IMR-90 (cell line): ENCODE results near the gene ADGRG6. TPM values are rescaled to one million over a fixed set of nuclear protein-coding genes. Genes with fewer than 3 reads are reported as not detected.

Source experiments
- ATAC-seq: fragments of 200-7000 bp; cut with Tn5 transposase; 2 replicates; pipeline ENCODE4 v1.9.1; 2020; ENCODE audit warnings: low read depth, mild to moderate bottlenecking, moderate library complexity
- BruUV-seq: library from RNA; stranded (reverse); fragments of 400-500 nt; replicated peaks from 2 replicates; lab custom pipeline; 2021; lab: Mats Ljungman, UMichigan
- CTCF ChIA-PET: fragments of 300-600 bp; formaldehyde crosslinking; extraction: SDS; loops from one replicate; lab custom pipeline; 2021; ENCODE audit warnings: antibody characterized with exemption; lab: Yijun Ruan, JAX
- POLR2A ChIA-PET: fragments of 300-600 bp; sonication (Branson Sonifier 250); formaldehyde crosslinking; loops from one replicate; lab custom pipeline; 2022; ENCODE audit warnings: antibody characterized with exemption; ENCODE audit not compliant: unreplicated experiment; lab: Charles Lee
- DNase-seq: peaks from one replicate; pipeline ENCODE4 v3.0.0; 2013
- H2AFZ ChIP-seq: replicated peaks from 2 replicates; pipeline ENCODE3; 2013; ENCODE audit warnings: low read length, mild to moderate bottlenecking; ENCODE audit not compliant: poor library complexity
- H2AK5ac ChIP-seq: 2 replicates; pipeline ENCODE4 v1.6.1; 2013; ENCODE audit warnings: low read depth, low read length, inconsistent platforms
- H2AK9ac ChIP-seq: replicated peaks from 2 replicates; pipeline ENCODE3; 2013; ENCODE audit warnings: mild to moderate bottlenecking, low read depth, low read length, moderate library complexity; ENCODE audit not compliant: poor library complexity
- H2BK120ac ChIP-seq: 2 replicates; pipeline ENCODE4 v1.6.1; 2013; ENCODE audit warnings: low read depth, low read length, inconsistent platforms
- H2BK15ac ChIP-seq: 3 replicates; pipeline ENCODE4 v1.6.1; 2013; ENCODE audit warnings: low read depth, low read length, inconsistent platforms
- H2BK20ac ChIP-seq: 2 replicates; pipeline ENCODE4 v1.6.1; 2013; ENCODE audit warnings: low read depth, mild to moderate bottlenecking, inconsistent platforms, low read length, moderate library complexity
- H2BK5ac ChIP-seq: 2 replicates; pipeline ENCODE4 v1.6.1; 2013; ENCODE audit warnings: mild to moderate bottlenecking, low read depth, low read length, inconsistent platforms; ENCODE audit not compliant: poor library complexity, severe bottlenecking
- H3K14ac ChIP-seq: replicated peaks from 2 replicates; pipeline ENCODE4 v1.6.1; 2013; ENCODE audit warnings: low read depth, low read length, inconsistent platforms
- H3K18ac ChIP-seq: 2 replicates; pipeline ENCODE4 v1.6.1; 2013; ENCODE audit warnings: low read depth, low read length, control low read depth
- H3K23ac ChIP-seq: 2 replicates; pipeline ENCODE4 v1.6.1; 2013; ENCODE audit warnings: low read depth, low read length, inconsistent platforms
- H3K27ac ChIP-seq: 2 replicates; pipeline ENCODE4 v1.5.1; 2013; ENCODE audit warnings: mild to moderate bottlenecking, control low read depth, low read length; ENCODE audit not compliant: insufficient read depth
- H3K27me3 ChIP-seq: 2 replicates; pipeline ENCODE4 v1.6.1; 2013; ENCODE audit warnings: low read length; ENCODE audit not compliant: control insufficient read depth, insufficient read depth
- H3K36me3 ChIP-seq: 2 replicates; pipeline ENCODE4 v1.6.1; 2013; ENCODE audit warnings: low read length, mixed read lengths; ENCODE audit not compliant: control insufficient read depth, insufficient read depth
- H3K4ac ChIP-seq: 2 replicates; pipeline ENCODE4 v1.6.1; 2013; ENCODE audit warnings: low read depth, low read length, inconsistent platforms
- H3K4me1 ChIP-seq: 2 replicates; pipeline ENCODE4 v1.6.1; 2013; ENCODE audit warnings: low read length, mixed read lengths; ENCODE audit not compliant: control insufficient read depth, insufficient read depth
- H3K4me2 ChIP-seq: 2 replicates; pipeline ENCODE4 v1.6.1; 2013; ENCODE audit warnings: low read depth, mild to moderate bottlenecking, control low read depth, low read length, moderate library complexity
- H3K4me3 ChIP-seq: 2 replicates; pipeline ENCODE4 v1.5.1; 2013; ENCODE audit warnings: low read depth, mild to moderate bottlenecking, control low read depth, low read length, moderate library complexity; ENCODE audit not compliant: insufficient read depth
- H3K56ac ChIP-seq: 2 replicates; pipeline ENCODE4 v1.6.1; 2013; ENCODE audit warnings: low read length, inconsistent platforms; ENCODE audit not compliant: insufficient read depth; ENCODE audit errors: extremely low read depth
- H3K79me1 ChIP-seq, 2 experiments: 2 replicates each; pipeline ENCODE4 v1.6.1; 2013; ENCODE audit warnings: low read length in 2 of 2, inconsistent platforms in 1 of 2, low read depth in 1 of 2
- H3K9ac ChIP-seq: 2 replicates; pipeline ENCODE4 v1.6.1; 2013; ENCODE audit warnings: low read depth, low read length, control low read depth
- H3K9me1 ChIP-seq: 2 replicates; pipeline ENCODE4 v1.6.1; 2013; ENCODE audit warnings: low read length, inconsistent platforms; ENCODE audit not compliant: insufficient read depth
- H3K9me3 ChIP-seq: 2 replicates; pipeline ENCODE4 v1.6.1; 2013; ENCODE audit warnings: low read length; ENCODE audit not compliant: control insufficient read depth, insufficient read depth
- H4K20me1 ChIP-seq: 2 replicates; pipeline ENCODE4 v1.6.1; 2013; ENCODE audit warnings: low read length, inconsistent platforms; ENCODE audit not compliant: insufficient read depth
- H4K5ac ChIP-seq: 2 replicates; pipeline ENCODE4 v1.6.1; 2013; ENCODE audit warnings: mild to moderate bottlenecking, low read depth, low read length, control low read depth
- H4K8ac ChIP-seq, 2 experiments: 2 replicates each; pipeline ENCODE4 v1.6.1; 2013; ENCODE audit warnings: low read depth in 2 of 2, low read length in 2 of 2, control low read depth in 1 of 2, inconsistent platforms in 1 of 2
- H4K91ac ChIP-seq: 2 replicates; pipeline ENCODE4 v1.6.1; 2013; ENCODE audit warnings: low read depth, low read length, inconsistent platforms; ENCODE audit not compliant: insufficient read depth
- BHLHE40 ChIP-seq: fragments of 150-350 bp; IDR thresholded peaks from 2 replicates; pipeline ENCODE4 v1.6.1; 2016; ENCODE audit warnings: mild to moderate bottlenecking, low read depth, low read length
- CEBPB ChIP-seq: IDR thresholded peaks from 2 replicates; pipeline ENCODE4 v1.6.1; 2012; ENCODE audit warnings: low read depth, low read length, improper control_type of control experiment
- ELK1 ChIP-seq: fragments of 150-350 bp; IDR thresholded peaks from 2 replicates; pipeline ENCODE4 v1.6.1; 2016; ENCODE audit warnings: low read depth, mild to moderate bottlenecking, low read length, moderate library complexity, borderline replicate concordance
- MAZ ChIP-seq: IDR thresholded peaks from 2 replicates; pipeline ENCODE4 v1.6.1; 2012; ENCODE audit warnings: low read depth, mild to moderate bottlenecking, low read length, improper control_type of control experiment, moderate library complexity, borderline replicate concordance
- NFE2L2 ChIP-seq: fragments of 150-350 bp; IDR thresholded peaks from 2 replicates; pipeline ENCODE4 v1.6.1; 2016; ENCODE audit warnings: low read depth, mild to moderate bottlenecking, low read length
- POLR2A ChIP-seq: IDR thresholded peaks from 2 replicates; pipeline ENCODE4 v1.6.1; 2012; ENCODE audit warnings: mild to moderate bottlenecking, low read depth, low read length
- RAD21 ChIP-seq: IDR thresholded peaks from 2 replicates; pipeline ENCODE4 v1.6.1; 2012; ENCODE audit warnings: low read length, improper control_type of control experiment
- RCOR1 ChIP-seq: IDR thresholded peaks from 2 replicates; pipeline ENCODE4 v1.6.1; 2012; ENCODE audit warnings: mild to moderate bottlenecking, low read length, improper control_type of control experiment; ENCODE audit not compliant: insufficient replicate concordance
- SMC3 ChIP-seq: fragments of 150-350 bp; IDR thresholded peaks from 2 replicates; pipeline ENCODE4 v1.6.1; 2016; ENCODE audit warnings: low read depth, mild to moderate bottlenecking, antibody characterized with exemption, low read length, moderate library complexity
- USF2 ChIP-seq: fragments of 150-350 bp; IDR thresholded peaks from 2 replicates; pipeline ENCODE4 v1.6.1; 2017; ENCODE audit warnings: mild to moderate bottlenecking, antibody characterized with exemption, low read length, low read depth
- WGBS, 2 experiments: methylation state at CpG; one replicate each; pipeline versions ENCODE4 v1.1.5 to v1.1.7; 2013; ENCODE audit warnings: missing lambda C conversion rate in 2 of 2; ENCODE audit not compliant: insufficient read length in 1 of 2; ENCODE audit errors: extremely low coverage in 2 of 2; 5-methylcytosine and 5-hydroxymethylcytosine counted together
- dilution Hi-C: fragments of 300-500 bp; cut with HindIII; formaldehyde crosslinking; loops from one replicate; pipeline ENCODE4 v1.14.3; 2018; ENCODE audit warnings: low sequenced_read_pairs; ENCODE audit not compliant: unreplicated experiment
- in situ Hi-C: fragments of 300-500 bp; cut with MboI; formaldehyde crosslinking; loops from 3 replicates; pipeline ENCODE4 v1.14.3; 2019; ENCODE audit warnings: low sequenced_read_pairs, inconsistent platforms, mixed read lengths
- intact Hi-C: fragments of 100-400 bp; cut with micrococcal nuclease; formaldehyde crosslinking; loops from 2 replicates; pipeline ENCODE4 v1.10.0; 2022
- polyA plus RNA-seq, 3 experiments: library from polyadenylated mRNA; depleted of rRNA; stranded (reverse); fragments of >200 nt; gene quantifications; 2 replicates each; pipeline ENCODE4 v1.2.3, GENCODE V29; 2012; ENCODE audit warnings: low replicate concordance in 1 of 3
- total RNA-seq: library from RNA; depleted of rRNA; stranded (reverse); fragments of >200 nt; gene quantifications from 2 replicates; pipeline ENCODE4 v1.2.3, GENCODE V29; 2012

Gene ADGRG6
- total and polyA plus RNA-seq, 2 of the 4 experiments (the other 2 are of a cell fraction), result 10.0 to 20.3 TPM

DNA sequence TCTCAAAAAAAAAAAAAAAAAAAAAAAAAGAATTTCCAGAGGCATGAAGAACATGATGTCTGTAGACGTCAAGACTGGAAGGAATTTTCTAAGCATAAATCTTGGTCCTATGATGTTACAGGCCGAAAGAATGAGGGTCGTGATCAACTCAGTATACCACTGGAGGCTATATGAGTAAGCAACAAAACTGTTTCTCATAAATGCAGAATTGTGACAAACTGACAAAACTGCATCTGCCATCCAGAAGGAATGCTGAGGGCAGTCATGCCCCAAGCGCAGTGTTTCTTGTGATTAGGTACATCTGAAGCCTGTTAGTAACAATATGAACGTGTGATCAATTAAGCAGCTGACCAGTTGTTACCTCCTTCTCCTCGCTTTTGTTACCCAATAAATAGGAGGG is 43.5 kb upstream of the ADGRG6 start:
- CTCF ChIA-PET, result no interaction called here
- no peak for DNase-seq

More for the DNA sequence above, 43.5 kb upstream of the ADGRG6 start:
- H3K18ac ChIP-seq, result no peak overlapping the region
- no peaks in the 10 kb centered on the region for H3K79me1 ChIP-seq
- H3K4me1 ChIP-seq, result peaks cover 3% of the 10 kb centered on the region; the same call in 1 of the 2 replicates
- no peaks in the 10 kb centered on the region for H3K27me3 ChIP-seq
- no peak overlapping the region for H2BK20ac ChIP-seq
- no peak overlapping the region for H2BK120ac ChIP-seq
- no peak overlapping the region for H4K5ac ChIP-seq
- intact Hi-C loops, result no loop called here
- no peak for TF ChIP-seq RCOR1
- no peak for TF ChIP-seq CEBPB
- no peak for TF ChIP-seq RAD21
- TF ChIP-seq MAZ, result no peak
- no peak for TF ChIP-seq POLR2A
- TF ChIP-seq USF2, result no peak
- TF ChIP-seq ELK1, result no peak
- no peak for TF ChIP-seq SMC3
- TF ChIP-seq NFE2L2, result no peak
- no peak for TF ChIP-seq BHLHE40
- POLR2A ChIA-PET, result no interaction called here
- H2AFZ ChIP-seq, result no peak overlapping the region
- no peaks in the 10 kb centered on the region for H3K9me1 ChIP-seq
- no peak overlapping the region for H3K27ac ChIP-seq
- H3K9ac ChIP-seq, result no peak overlapping the region
- WGBS, 2 experiments, result no CpG with 5 or more reads among the region's 6 CpGs
- H2AK9ac ChIP-seq, result no peak overlapping the region
- H2BK15ac ChIP-seq, result no peak overlapping the region
- in situ Hi-C loops, result no loop called here
- H2AK5ac ChIP-seq, result no peak overlapping the region
- no peak overlapping the region for H2BK5ac ChIP-seq
- no peaks in the 10 kb centered on the region for H4K20me1 ChIP-seq
- H3K23ac ChIP-seq, result no peak overlapping the region
- no TSS peak for BruUV-seq
- no peak for ATAC-seq
- H4K91ac ChIP-seq, result no peak overlapping the region
- H3K14ac ChIP-seq, result no peak overlapping the region
- dilution Hi-C loops, result no loop called here
- no peak overlapping the region for H3K4me2 ChIP-seq
- no peak overlapping the region for H3K4me3 ChIP-seq
- H3K36me3 ChIP-seq, result no peaks in the 10 kb centered on the region
- no peak overlapping the region for H4K8ac ChIP-seq
- H3K4ac ChIP-seq, result no peak overlapping the region
- H3K56ac ChIP-seq, result no peak overlapping the region
- H3K9me3 ChIP-seq, result peaks cover 3% of the 10 kb centered on the region; the same call in 1 of the 2 replicates
